ENCODE results near the gene SLC8A1.

The SLC8A1 gene

DNA sequence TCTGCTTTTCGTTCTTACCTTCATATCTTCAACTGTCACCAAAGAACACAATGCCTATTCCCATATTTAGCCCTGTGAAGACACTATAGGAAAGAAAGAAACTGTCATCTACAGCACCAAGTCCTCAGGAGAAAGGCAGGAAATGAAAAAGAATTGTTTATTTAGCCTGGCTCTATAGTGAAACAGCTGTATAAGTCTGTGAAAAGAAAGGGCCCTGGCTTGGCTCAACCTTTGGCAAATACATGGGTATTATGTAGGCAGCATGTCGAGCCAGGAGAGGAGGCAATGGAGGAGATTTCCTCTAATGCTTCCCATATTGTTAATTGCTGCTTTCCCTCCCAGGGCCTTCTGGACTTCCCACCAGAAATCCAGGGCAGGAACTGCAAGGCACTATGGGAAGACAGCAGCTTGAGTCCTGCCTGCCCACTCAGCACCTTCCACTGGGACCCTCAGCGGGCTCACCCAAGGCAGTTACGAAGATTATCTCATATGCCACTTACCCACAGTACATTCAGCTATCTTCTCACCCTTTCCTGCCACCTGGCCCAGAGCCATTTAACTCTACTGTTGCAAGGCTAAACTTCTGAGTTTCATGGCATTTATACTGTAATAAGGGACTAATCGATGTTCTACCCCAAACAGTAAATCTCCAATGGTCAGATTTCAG lies 30.1 kb downstream of the SLC8A1 start:
- DNase-seq (ENCODE audit: low read depth in 2 of 2), result no peak

- no peak for DNase-seq (ENCODE audit: low read depth in 2 of 2)
These were observed 31.4 kb downstream of the SLC8A1 start for GRCh38 chr2:40420478-40420877.

- no peak for DNase-seq (ENCODE audit: low read depth in 2 of 2)
These were observed 32.5 kb downstream of the SLC8A1 start for GRCh38 chr2:40419364-40419762.

DNA sequence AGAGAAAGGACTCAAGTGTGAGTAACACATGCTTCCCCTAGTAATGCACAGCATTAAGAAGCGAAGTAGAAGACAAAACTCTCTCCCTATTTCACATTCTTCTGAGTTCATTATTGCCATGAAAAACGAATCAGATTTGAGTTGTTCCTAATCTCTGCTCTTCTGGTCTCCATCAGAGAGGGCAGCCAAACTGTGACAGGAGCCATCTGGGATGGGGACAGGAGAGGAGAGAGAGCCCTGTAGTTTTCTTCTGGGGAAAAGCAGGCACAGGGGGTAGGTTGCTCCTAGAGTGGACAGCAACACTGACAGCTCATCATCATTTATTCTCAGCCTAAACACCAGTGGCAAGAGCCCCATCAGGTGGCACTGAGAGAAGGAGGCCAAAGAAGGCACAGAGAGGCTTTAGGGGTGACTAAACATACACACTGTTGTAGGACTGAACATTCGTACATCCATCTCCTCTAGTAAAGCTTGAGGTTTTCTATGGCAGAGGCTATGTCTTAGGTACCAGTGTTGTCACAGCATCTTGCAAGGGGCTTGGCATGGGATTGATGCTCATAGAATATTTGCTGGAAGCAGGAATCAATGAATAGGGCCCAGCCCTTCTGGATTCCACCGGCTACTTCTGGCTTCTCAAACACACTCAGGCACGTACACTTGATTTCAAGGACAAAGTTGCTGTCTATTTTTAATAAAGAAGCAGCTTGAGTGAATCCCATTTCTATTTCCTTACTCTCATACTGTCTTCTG lies 33.1 kb downstream of the SLC8A1 start:
- DNase-seq (ENCODE audit: low read depth in 2 of 2), result no peak

DNA sequence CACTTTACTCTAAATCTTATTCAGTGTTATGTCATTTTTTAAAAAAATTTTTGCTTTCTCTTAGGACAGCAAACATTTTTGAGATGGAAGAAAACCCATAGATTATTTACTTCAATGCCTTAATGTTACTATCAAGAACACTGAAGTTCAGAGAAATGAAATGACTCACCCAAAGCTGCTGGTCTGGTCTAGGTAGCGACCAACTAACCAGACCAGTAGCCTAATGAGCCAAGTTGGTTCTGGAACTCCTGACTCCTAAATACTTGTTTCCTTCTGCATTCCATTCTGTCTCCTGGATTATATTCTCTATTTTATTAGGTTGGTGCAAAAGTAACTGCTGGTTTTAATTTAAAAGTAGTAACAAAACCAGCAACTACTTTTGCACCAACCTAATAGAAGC lies 35.4 kb downstream of the SLC8A1 start:
- no peak for DNase-seq (ENCODE audit: low read depth in 2 of 2)

DNA sequence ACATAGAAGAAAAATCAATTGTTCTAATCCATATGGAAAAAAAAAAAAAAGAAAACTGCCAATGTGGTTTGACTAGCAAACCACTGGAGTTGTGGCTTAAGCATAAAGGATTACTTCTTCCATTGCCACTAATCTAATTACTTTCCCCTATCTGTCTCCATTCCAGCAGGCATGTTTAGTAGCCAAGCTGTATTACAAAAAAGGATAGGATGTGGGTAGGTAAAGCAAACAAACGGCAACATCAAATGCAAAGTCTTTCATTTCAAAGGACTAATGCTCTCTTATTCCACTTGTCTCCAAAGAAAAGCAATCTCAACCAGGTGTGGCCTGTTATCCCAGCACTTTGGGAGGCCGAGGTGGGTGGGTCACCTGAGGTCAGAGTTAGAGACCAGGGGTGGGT lies 36.5 kb downstream of the SLC8A1 start:
- DNase-seq (ENCODE audit: low read depth in 2 of 2), result no peak

DNA sequence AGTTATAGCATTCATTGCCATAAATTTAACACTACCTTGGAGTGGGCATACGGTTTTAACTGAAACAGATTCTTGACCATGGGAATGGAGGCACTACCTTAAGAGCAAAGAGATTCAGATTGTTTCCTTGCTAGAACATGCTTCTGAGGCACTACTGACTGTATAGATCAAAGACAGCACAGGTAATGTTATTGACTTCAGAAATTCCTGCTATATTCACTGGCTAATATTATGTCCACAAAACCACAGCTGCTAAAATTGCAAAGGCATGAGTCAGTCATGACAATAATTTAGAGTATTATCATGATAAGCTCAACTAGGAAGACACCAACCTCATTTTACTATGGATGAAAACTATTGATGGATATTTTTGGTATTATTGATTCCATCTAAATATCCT lies 39.4 kb downstream of the SLC8A1 start:
- DNase-seq (ENCODE audit: low read depth in 2 of 2), result no peak

GRCh38 chr2:40410695-40411094 lies 41.2 kb downstream of the SLC8A1 start:
- DNase-seq (ENCODE audit: low read depth in 2 of 2), result no peak

DNA sequence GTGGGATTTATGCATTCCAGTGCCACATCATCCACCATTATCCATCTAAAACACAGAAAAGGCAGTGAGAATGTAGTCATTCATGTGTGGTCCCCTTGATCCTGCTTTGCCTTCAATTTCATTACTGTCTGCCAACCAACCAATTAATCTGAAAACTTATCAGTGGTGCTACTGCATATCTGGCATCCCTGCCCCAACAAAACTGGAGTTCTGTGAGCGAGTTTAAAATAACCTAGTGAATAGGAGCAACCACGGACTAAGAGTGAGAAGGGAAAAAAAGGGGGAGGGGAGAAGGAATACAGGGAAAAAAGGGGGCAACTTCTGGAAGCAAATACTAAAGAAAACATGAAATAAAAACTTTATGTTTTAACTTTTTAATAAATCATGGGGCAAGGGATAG lies 42.2 kb downstream of the SLC8A1 start:
- DNase-seq (ENCODE audit: low read depth in 2 of 2), result no peak

GRCh38 chr2:40406485-40407289 lies 45.2 kb downstream of the SLC8A1 start:
- no peak for DNase-seq (ENCODE audit: low read depth in 2 of 2)

DNA sequence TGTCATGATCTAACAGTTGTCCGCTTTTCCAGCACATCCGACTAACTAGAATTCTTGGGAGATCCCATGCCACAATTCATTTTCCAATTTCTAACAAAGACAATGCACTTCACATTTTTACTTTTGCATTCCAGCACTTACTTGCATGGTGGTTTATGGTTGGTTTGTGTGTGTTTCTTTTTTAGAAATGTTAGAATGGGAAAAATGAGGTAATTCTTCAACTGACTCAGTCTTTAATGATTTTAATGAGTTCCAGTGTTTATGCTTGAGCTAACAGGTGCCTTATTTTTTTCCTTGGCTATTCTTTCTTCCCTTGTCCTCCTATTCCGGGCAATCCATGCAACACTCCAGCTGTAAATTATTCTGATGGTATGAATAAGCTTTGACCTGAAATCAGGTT lies 46.4 kb downstream of the SLC8A1 start:
- DNase-seq (ENCODE audit: low read depth in 2 of 2), result no peak

- no peak for DNase-seq (ENCODE audit: low read depth in 2 of 2)
These were observed 47.4 kb downstream of the SLC8A1 start for GRCh38 chr2:40404517-40404916.

GRCh38 chr2:40403233-40403836 lies 48.6 kb downstream of the SLC8A1 start:
- no peak for DNase-seq (ENCODE audit: low read depth in 2 of 2)

DNA sequence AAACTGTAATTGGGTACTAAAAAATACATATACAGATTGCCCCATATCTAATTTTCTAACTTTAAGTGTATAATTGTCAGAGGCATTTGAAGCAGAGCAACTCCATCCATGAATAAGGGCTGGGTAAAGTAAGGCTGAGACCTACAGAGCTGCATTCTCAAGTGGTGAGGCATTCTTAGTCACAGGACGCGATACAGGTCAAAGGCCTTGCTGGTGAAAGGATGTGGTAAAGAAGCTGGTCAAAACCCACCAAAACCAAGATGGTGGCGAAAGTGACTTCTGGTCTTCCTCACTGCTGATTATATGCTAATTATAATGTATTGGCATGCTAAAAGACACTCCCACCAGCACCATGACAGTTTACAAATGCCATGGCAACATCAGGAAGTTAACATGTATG lies 50.0 kb downstream of the SLC8A1 start:
- no peak for DNase-seq (ENCODE audit: low read depth in 2 of 2)

- DNase-seq (ENCODE audit: low read depth in 2 of 2), result no peak
These were observed 51.4 kb downstream of the SLC8A1 start for GRCh38 chr2:40400336-40400953.

DNA sequence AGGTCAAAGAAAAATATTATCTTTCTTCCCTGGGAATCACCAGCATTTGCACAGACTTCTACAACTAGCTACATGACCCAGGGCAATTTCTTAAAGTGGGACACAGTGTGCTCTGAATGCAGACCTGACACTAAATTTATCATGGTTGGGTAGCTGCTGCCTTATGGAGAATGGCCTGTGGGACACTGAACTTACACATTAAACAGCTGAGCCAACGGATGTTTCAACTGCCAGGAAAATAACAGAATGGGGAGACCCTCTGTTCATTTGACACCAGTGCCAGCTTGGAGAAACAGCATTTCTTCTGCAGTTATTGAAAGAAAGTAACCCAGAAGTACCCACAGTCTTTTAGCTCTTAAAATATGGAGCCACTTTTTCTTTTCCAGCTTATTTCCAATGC lies 54.1 kb downstream of the SLC8A1 start:
- DNase-seq (ENCODE audit: low read depth in 2 of 2), result no peak

DNA sequence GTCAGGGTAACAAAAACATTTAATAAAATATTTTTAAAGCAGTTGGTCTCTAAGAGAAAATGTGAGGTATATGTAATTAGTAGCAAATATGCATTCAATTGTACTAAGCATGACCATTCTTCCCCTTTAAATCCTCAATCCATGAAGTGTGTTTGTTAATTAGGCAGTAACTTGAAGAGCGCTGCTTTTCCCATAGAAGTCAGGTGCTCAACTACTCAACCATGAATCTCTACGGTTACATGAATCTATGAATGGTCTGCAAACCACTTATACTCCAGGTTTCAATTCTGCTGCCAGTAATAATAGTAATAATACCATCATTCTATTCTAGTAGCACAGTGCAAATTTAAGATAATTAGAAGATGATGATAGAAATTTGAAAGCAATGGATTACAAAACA lies 55.8 kb downstream of the SLC8A1 start:
- no peak for DNase-seq (ENCODE audit: low read depth in 2 of 2)

GRCh38 chr2:40395169-40396073 lies 56.5 kb downstream of the SLC8A1 start:
- no peak for DNase-seq (ENCODE audit: low read depth in 2 of 2)

- DNase-seq (ENCODE audit: low read depth in 2 of 2), result no peak
These were observed 57.3 kb downstream of the SLC8A1 start for GRCh38 chr2:40394597-40394996.

DNA sequence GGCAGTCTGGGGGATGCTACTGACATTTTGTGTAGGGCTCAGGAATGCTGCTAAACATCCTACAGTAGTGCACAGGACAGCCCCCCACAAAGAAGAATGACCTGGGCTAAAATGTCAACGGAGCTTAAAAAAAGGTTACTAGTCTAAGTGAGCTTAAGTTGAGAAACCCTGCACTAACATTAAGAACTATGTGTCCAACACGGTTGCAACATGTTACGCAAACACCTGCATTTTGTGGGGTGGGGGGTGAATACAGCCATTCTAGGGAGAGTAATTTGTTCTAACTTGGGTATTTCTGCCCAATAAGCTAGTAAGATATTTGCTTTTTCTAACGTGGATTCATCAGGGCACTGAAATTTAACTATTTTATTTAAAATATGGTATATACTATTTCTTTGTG lies 57.9 kb downstream of the SLC8A1 start:
- DNase-seq (ENCODE audit: low read depth in 2 of 2), result no peak

DNA sequence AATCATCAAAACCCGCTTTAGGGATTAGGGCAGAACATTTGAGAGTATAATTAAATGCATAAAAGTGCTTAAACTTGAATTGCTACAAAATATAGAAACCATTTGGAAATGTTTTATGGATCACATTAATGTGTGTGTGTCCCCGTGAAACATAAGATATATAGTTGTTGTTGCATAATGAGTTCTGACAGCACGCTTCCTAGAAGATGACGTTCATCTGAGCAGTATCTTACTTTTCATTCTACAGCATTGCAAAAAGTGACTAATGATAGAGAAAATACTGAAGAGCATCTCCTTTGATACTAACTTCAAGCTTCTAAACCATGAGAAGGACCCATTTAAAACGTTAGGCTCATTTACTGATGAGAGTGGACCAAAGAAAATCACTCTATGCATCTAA lies 63.7 kb downstream of the SLC8A1 start:
- DNase-seq (ENCODE audit: low read depth in 2 of 2), result no peak

Data from stimulated activated CD8-positive, alpha-beta memory T cell treated with anti-CD3 and anti-CD28 coated beads, Interleukin-15, amount 100 ng/mL, for 4 hours (primary cell).